NCI-H446 (cell line): ENCODE measurements around the gene CTR9.

Experiments
- DNase-seq, 2 experiments: peaks; one replicate each; lab custom pipeline; 2025; lab: John Stamatoyannopoulos, UW

CTR9 gene

DNA sequence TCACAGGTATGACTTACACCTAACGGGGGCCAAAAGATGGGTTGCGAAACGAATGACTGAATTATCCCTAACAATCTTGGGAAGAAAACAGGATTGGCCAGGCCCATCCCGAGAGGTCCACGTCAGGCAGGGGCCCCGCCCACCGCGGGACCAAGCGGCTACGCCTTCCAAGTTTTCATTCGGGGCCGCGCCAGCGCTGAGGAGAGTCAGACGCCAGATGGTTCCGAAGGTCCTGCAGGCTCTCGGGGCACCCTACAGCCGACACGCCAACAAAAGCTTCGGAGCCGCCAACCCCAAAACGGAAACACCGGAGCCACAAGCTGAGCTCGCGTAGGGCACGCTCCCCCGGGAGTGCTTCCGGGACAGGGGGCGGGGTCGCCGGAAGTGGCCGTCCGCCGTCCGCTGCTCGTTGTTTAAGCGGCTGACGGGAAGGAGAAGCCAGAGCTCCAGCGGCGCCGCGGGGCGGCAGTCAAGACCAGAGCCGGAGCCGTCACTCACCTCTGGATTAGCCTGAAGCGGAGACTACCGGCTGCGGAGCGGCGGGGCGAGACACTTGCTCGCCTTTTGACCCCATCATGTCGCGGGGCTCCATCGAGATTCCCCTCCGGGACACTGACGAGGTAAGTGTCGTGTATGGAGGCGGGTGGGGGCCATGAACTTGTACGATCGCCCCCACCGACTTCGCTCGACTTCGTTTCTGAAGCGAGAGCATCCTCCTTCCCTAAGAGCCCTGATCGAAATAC is at the start of gene CTR9:
Gene CTR9 (plus strand): TSS at position 409 of the 743 bp plus-strand sequence. CDS start 167 bp downstream, at position 576.
- DNase-seq = peak; percentile 81 to 98

DNA sequence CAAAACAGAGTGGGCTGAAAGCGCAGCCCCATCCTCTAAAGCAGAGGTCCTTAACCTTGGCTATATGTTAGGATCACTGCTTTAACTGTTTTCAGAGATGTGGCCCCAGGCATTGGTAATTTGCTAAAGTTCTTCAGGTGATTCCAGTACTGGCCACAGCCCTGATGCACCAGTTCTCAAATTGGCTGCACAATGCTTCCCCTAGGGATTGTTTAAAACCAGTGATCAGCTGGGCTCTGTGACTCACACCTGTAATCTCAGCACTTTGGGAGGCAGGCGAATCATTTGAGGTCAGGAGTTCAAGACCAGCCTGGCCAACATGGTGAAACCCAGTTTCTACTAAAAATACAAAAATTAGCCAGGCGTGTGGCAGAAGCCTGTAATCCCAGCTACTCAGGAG is 49.1 kb upstream of the CTR9 start:
- no peak for DNase-seq

GRCh38 chr11:10708131-10708530 is 42.9 kb upstream of the CTR9 start:
- DNase-seq = no peak

DNA sequence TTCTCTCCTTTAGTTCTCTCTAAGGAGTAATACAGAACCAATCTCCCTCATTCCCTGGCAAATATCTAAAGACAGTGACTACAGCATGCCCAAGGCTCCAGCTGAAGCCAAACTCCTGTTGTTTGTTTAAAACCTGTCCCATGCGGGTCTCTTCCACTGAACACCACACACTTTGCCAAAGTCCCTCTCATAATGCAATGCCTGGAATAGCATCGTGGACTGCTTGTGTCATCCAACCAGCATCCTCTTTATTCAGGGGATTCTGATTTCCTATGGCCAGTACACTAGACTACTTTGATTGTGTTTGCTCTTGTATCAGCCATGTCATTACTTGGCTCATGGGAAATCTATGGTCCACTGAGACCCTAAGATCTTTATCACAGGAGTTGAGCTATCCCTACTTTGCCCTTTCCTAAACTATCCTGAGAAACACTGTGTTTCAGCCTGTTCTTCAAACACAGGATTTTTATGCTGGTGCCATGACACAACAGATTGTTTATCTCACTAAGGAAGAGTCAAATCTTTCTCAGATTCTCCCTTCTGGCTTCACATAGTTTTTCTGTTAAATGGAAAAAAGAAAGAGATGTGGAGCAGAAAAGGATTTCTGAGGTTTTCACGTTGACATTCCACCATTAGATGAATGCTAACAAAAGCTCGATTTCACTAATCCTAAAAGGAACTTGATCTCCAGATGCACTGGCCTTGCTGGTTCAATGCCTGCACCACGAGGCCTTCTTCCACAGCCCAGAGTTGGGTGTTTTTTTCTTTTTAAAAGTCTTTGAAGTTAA is 41.6 kb upstream of the CTR9 start:
- DNase-seq = no peak

GRCh38 chr11:10715571-10715970 is 35.5 kb upstream of the CTR9 start:
- no peak for DNase-seq

DNA sequence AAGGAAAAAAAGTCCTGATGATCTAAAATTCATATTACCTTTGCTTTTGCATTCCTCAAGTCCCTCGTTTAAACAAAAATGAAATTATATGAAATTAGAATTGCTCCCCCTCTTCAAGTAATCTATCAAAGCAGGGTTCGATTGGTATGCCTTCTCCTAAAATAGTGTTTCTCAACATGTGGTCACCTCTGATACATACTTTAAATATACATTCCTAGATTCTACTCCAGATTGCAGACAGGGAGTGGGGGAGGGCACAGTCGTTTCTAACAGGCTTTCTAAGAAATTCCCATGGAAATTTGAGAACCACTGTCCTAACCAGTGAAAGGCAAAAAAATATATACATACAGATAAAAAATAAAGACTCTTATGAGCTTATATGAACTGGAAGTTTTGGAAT is 34.9 kb upstream of the CTR9 start:
- DNase-seq = no peak

GRCh38 chr11:10716543-10717259 is 34.3 kb upstream of the CTR9 start:
- no peak for DNase-seq

- DNase-seq = no peak
Observed at GRCh38 chr11:10719616-10720015, 31.4 kb upstream of the CTR9 start.

DNA sequence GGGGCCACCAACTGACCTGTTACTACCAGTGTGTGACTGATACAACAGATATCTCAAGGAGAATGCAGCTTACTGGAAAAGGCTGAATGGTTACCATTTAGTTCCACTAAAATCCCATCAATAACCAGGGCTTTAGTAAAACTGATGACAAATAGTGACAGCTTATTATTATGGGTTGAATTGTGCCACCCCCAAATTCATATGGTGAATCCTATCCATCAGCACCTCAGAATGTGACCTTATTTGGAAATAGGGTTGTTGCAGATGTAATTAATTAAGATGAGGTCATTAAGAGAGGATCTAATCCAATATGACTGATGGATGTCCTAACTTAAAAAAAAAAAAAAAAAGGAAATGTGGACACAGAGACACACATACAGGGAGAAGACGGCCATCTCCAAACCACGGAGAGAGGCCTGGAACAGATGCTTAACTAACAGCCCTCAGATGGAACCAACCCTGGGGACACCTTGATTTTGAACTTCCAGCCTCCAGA is 30.1 kb upstream of the CTR9 start:
- DNase-seq = no peak

GRCh38 chr11:10722307-10722706 is 28.7 kb upstream of the CTR9 start:
- no peak for DNase-seq

DNA sequence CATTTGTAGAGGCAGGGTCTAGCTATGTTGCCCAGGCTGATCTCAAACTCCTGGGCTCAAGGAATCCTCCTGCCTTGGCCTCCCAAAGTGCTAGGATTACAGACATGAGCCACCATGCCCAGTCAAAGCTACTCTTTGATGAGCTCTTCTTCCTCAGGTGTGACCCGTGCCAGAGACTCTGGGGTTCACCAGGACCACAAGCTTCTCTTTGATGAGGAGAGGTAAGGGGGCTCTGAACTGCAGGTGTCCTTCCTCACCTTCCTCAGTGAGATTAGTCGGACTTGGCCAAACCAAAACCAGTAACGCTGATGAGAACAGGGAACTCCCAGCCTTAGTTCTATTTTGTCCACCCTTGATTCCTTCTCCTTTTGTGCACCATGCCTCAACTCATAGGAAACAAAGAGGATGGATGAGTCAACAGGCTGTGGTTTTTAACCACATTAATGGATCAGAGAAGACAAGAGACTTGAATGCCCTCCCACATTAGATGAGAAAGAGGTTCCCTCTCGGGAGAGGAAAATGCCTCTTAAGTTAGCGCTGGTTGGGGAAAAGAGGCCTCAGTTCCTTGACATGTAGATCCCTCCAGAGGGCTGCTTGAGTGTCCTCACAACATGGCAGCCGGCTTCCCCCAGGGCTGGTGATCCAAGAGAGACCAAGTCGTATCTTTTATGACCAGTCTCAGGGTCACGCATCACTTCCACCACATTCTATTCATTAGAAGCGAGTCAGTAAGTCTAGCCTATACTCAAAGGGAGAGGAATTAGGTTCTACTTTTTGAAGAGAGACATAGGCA is 25.7 kb upstream of the CTR9 start:
- no peak for DNase-seq

DNA sequence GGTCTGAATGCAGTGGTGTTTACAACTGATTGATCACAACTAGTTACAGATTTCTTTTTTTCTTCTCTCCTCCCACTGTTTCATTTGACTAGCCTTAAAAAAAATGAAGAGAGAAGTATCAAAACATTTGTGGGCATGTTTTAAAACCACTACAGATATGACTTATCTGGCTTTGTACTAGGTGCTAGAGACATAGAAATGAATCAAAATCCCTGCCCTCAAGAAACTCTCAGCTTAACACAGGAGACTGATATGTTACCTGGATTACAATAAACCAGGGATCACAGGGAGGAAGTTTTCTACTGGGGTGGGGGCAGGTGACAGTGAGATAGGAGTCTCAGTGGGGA is 25.2 kb upstream of the CTR9 start:
- no peak for DNase-seq

DNA sequence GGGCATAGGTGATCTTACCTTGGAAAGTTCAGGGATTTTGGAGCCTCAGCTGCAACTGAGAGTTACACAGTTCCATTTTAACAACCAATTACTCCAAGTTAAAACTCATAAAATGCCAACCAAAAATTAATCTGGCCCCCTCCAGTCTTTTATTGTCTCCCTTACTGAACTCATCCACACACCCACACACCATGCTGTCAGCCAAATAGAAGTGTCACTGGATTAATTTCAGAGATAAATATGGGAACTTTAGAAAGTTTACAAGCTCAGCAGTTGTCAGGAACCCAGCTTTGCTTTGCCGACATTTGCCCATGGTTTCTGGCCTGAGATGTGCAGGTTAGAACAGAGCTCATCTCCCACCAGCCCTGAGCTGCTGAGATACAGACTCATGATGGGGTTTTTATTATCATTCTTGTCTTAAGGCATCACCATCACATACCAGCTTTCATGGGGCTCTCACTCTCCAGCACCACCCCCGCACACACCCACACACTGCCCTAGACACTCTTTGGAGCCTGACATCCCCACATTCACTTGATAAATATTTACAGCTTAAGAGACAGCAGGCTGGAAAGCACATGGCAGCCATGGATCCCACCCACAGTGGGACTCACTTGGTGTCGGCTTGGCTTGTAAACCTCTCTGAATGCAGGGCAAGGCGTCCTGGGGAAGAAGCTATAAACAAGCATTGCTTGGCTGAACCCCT is 23.7 kb upstream of the CTR9 start:
- DNase-seq = no peak

- no peak for DNase-seq
Observed at GRCh38 chr11:10728154-10728553, 22.9 kb upstream of the CTR9 start.

GRCh38 chr11:10728789-10729472 is 22.1 kb upstream of the CTR9 start:
- DNase-seq = no peak

DNA sequence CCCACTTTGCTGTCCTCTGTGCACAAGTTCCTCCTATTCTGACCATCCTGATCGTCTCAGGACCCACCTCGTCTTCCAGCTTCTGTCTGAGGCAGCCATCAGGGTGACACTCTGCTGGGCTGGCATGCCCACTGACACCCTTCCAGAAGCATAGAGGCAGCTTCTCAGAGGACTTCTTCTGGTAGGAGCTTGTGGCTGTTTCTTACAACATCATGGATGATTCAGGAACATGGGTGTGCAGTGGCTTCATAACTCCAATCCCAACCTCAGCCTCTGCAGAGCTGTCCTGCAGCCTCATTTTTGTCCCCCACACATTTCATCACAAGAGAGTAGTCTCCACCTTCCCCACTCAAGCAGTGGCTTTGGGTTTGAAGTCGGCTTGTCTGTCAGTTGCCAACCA is 20.9 kb upstream of the CTR9 start:
- no peak for DNase-seq

DNA sequence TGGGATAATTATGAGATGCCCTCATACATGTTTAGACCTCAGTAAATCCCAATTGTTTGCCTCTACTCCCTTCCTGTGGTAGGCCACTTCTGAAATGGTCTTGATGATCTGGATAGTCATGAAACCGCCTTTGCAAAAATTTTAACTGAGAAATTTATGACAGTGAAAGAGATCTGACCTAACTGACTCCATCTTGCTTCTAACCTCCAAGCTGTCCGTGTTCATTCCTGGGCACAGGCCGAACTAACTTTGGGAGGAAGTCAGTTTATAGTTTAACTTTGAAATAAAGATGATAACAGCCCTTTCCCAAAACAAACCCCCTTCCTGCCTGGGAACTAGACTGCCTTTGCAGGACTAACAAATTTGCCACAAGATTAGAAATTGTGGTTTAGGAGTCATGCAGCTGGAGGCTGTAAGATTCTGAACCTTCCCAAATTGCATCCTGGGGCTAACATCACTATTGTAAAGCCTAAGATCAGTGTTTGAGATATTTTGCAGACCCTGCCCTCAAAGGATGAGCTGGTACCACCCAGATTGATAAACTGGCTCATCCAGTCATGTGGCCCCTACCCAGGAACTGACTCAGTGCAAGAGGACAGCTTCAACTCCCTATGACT is 19.9 kb upstream of the CTR9 start:
- no peak for DNase-seq

- peak; percentile 93 to 96 for DNase-seq
Observed at GRCh38 chr11:10735481-10736475, 15.3 kb upstream of the CTR9 start.
